K562 (cell line): ENCODE results near the gene NEDD4L. TPM values are rescaled to one million over a fixed set of nuclear protein-coding genes. Genes with fewer than 3 reads are reported as not detected.
A peak's percentile ranks its signal among the peaks of the same experiment; 100 is the strongest.

ENCODE experiments used
- COPS2 ChIP-seq: fragments of 450-650 bp; conservative IDR thresholded peaks from 2 replicates; pipeline ENCODE4 v1.6.1; 2016; ENCODE audit warnings: mild to moderate bottlenecking, moderate library complexity
- FOS ChIP-seq: IDR thresholded peaks from 3 replicates; pipeline ENCODE4 v1.6.1; 2011; ENCODE audit not compliant: insufficient read length; ENCODE audit errors: extremely low read depth
- FOXK2 ChIP-seq, 2 experiments: fragments of 450-650 bp; IDR thresholded peaks in 1 of 2; conservative IDR thresholded peaks in 1 of 2; 2 replicates each; pipeline ENCODE4 v1.6.1; 2016; ENCODE audit warnings: low read depth in 2 of 2, mild to moderate bottlenecking in 1 of 2
- GATAD2A ChIP-seq: fragments of 450-650 bp; IDR thresholded peaks from 2 replicates; pipeline ENCODE4 v1.6.1; 2017
- GMEB1 ChIP-seq: fragments of 250-450 bp; sonication (Bioruptor Pico); IDR thresholded peaks from 2 replicates; pipeline ENCODE4 v1.4.0; 2020; ENCODE audit warnings: mild to moderate bottlenecking
- L3MBTL2 ChIP-seq: fragments of 450-650 bp; IDR thresholded peaks from 2 replicates; pipeline ENCODE4 v1.6.1; 2016; ENCODE audit warnings: mild to moderate bottlenecking, moderate library complexity
- MYC ChIP-seq, 2 experiments: fragments of 250-450 bp in 1 of 2; sonication (Bioruptor Pico) in 1 of 2; IDR thresholded peaks; 2 replicates each; pipeline versions ENCODE4 v1.5.1 to v1.6.1; 2012 to 2021; ENCODE audit warnings: low read depth in 2 of 2, borderline replicate concordance in 1 of 2, improper control_type of control experiment in 1 of 2, low read length in 1 of 2, mild to moderate bottlenecking in 1 of 2, moderate library complexity in 1 of 2
- NR3C1 ChIP-seq: sonication (generic); formaldehyde crosslinking; IDR thresholded peaks from 2 replicates; pipeline ENCODE4 v1.8.1; 2022; ENCODE audit warnings: missing genetic modification reagents
- PCBP1 ChIP-seq: fragments of 200-400 bp; formaldehyde crosslinking; IDR thresholded peaks from 2 replicates; pipeline ENCODE4 v1.6.1; 2018; ENCODE audit warnings: mild to moderate bottlenecking, low read depth, low read length; ENCODE audit not compliant: poor library complexity, severe bottlenecking
- PHF8 ChIP-seq: fragments of 200-600 bp; sonication (generic); IDR thresholded peaks from 2 replicates; pipeline ENCODE4 v1.6.1; 2012; ENCODE audit warnings: mixed run types, mild to moderate bottlenecking, inconsistent platforms, low read length, moderate library complexity, borderline replicate concordance
- POU5F1 ChIP-seq: fragments of 150-350 bp; IDR thresholded peaks from 2 replicates; pipeline ENCODE4 v1.6.1; 2014; ENCODE audit warnings: borderline replicate concordance, low read length, low read depth, mild to moderate bottlenecking; ENCODE audit not compliant: partially characterized antibody
- RAD51 ChIP-seq: fragments of 450-650 bp; IDR thresholded peaks from 2 replicates; pipeline ENCODE4 v1.7.1; 2016; ENCODE audit warnings: low read depth, mild to moderate bottlenecking, borderline replicate concordance
- SIX5 ChIP-seq, 2 experiments: IDR thresholded peaks; 2 replicates each; pipeline ENCODE4 v1.6.1; 2011; ENCODE audit warnings: low read length in 2 of 2, borderline replicate concordance in 1 of 2, low read depth in 1 of 2, mild to moderate bottlenecking in 1 of 2, moderate library complexity in 1 of 2; ENCODE audit not compliant: insufficient read depth in 1 of 2
- TAF7 ChIP-seq: fragments of 450-650 bp; IDR thresholded peaks from 2 replicates; pipeline ENCODE4 v1.6.1; 2016; ENCODE audit warnings: missing genetic modification characterization, missing compliant biosample characterization
- TAL1 ChIP-seq: fragments of 450-650 bp; IDR thresholded peaks from 2 replicates; pipeline ENCODE4 v1.6.1; 2016; ENCODE audit warnings: mild to moderate bottlenecking
- TOE1 ChIP-seq, 2 experiments: fragments of 450-650 bp in 1 of 2; sonication (generic) in 1 of 2; formaldehyde crosslinking in 1 of 2; IDR thresholded peaks; 2 replicates each; pipeline versions ENCODE4 v1.7.1 to v1.8.0; 2016 to 2022; ENCODE audit warnings: borderline replicate concordance in 2 of 2, mild to moderate bottlenecking in 2 of 2, antibody characterized with exemption in 1 of 2, inconsistent platforms in 1 of 2, low read depth in 1 of 2, missing genetic modification reagents in 1 of 2, moderate library complexity in 1 of 2
- U2AF1 ChIP-seq: fragments of 200-400 bp; formaldehyde crosslinking; optimal IDR thresholded peaks from 2 replicates; pipeline ENCODE3; 2017; ENCODE audit warnings: mild to moderate bottlenecking, low read depth, low read length, moderate library complexity
- ZNF274 ChIP-seq: IDR thresholded peaks from 2 replicates; pipeline ENCODE4 v1.6.1; 2011; ENCODE audit warnings: low read depth, mild to moderate bottlenecking, low read length, moderate library complexity, borderline replicate concordance
- ZNF311 ChIP-seq: fragments of 250-450 bp; sonication (Bioruptor Pico); IDR thresholded peaks from 2 replicates; pipeline ENCODE4 v1.4.0; 2020; ENCODE audit warnings: mild to moderate bottlenecking, moderate library complexity
- ZNF76 ChIP-seq: fragments of 250-450 bp; sonication (Bioruptor Pico); IDR thresholded peaks from 2 replicates; pipeline ENCODE4 v1.4.0; 2020; ENCODE audit warnings: mild to moderate bottlenecking, moderate library complexity, borderline replicate concordance
- polyA plus RNA-seq, 8 experiments: library from polyadenylated mRNA; depleted of rRNA in 4 of 8; stranded (reverse) in 5 of 8; unstranded in 3 of 8; fragments of >200 nt; fragmentation: Nextera tagmentation in 2 of 8; fragmentation: Illumina TruSeq in 1 of 8; extraction: Ambion mirVana in 2 of 8; extraction: Trizol in 1 of 8; gene quantifications; 2 replicates each; pipeline versions ENCODE4 v1.2.1 to v1.2.3, GENCODE V29; 2011 to 2014; ENCODE audit warnings: inconsistent platforms in 1 of 8, missing spikeins in 1 of 8
- total RNA-seq, 7 experiments: library from RNA; depleted of rRNA in 6 of 7; stranded (reverse); fragments of >200 nt in 6 of 7; fragmentation: Illumina TruSeq in 2 of 7; extraction: Trizol in 2 of 7; gene quantifications; 2 replicates each; pipeline versions ENCODE4 v1.2.1 to v1.2.3, GENCODE V29; 2011 to 2021; ENCODE audit warnings: low replicate concordance in 1 of 7
- TF ChIP-seq, protein P1 (sequence below), 3 experiments: fragments of 200-800 bp in 1 of 3; sonication (Bioruptor generic) in 1 of 3; sonication (generic) in 1 of 3; formaldehyde crosslinking in 1 of 3; IDR thresholded peaks; 2 replicates each; pipeline versions ENCODE4 v1.6.1 to v1.8.0; 2016 to 2022; ENCODE audit warnings: mild to moderate bottlenecking in 2 of 3, missing compliant biosample characterization in 2 of 3, missing genetic modification characterization in 2 of 3, missing genetic modification reagents in 1 of 3
- TF ChIP-seq, protein P2 (sequence below): fragments of 450-650 bp; formaldehyde crosslinking; IDR thresholded peaks from 2 replicates; pipeline ENCODE4 v1.4.0; 2022; ENCODE audit warnings: mild to moderate bottlenecking, moderate library complexity

NEDD4L gene
- total and polyA plus RNA-seq, 9 of the 15 experiments (the other 6 are each of a cell fraction or from before 2014, with no cell fraction given), result 8.1 to 33.4 (median 19.9) TPM

- TF ChIP-seq GATAD2A (no peak), SIX5 (IDR thresholded peaks at IDR 0.05; ENCODE audit: borderline replicate concordance in 1 of 2, insufficient read depth in 1 of 2, low read depth in 1 of 2, low read length in 2 of 2) (no peak), PHF8 (no peak), POU5F1 (no peak), RAD51 (no peak), TAF7 (no peak), FOXK2 (conservative IDR thresholded peaks at IDR 0.05 in 1 of 2, IDR thresholded peaks at IDR 0.05 in 1 of 2; ENCODE audit: low read depth in 2 of 2) (no peak), ZNF76 (no peak), U2AF1 (no peak), TOE1 (IDR thresholded peaks at IDR 0.05; ENCODE audit: borderline replicate concordance) (no peak), TOE1 (CRISPR knock-in tag; IDR thresholded peaks at IDR 0.05; ENCODE audit: borderline replicate concordance, low read depth) (no peak), TAL1 (no peak), MYC (IDR thresholded peaks at IDR 0.05; ENCODE audit: low read depth, low read length) (peak; percentile 59; the same call in 1 of the 2 replicates), MYC (CRISPR knock-in tag; IDR thresholded peaks at IDR 0.05; ENCODE audit: borderline replicate concordance, low read depth) (no peak), FOS (no peak), NR3C1 (CRISPR knock-in tag) (no peak), L3MBTL2 (peak; percentile 28; the same call in 1 of the 2 replicates), GMEB1 (no peak), PCBP1 (no peak), COPS2 (no peak), ZNF311 (CRISPR knock-in tag) (no peak), ZNF274 (no peak)
- TF ChIP-seq, protein P1, sequence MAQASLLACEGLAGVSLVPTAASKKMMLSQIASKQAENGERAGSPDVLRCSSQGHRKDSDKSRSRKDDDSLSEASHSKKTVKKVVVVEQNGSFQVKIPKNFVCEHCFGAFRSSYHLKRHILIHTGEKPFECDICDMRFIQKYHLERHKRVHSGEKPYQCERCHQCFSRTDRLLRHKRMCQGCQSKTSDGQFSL (CRISPR knock-in tag; IDR thresholded peaks at IDR 0.05), result no peak
- TF ChIP-seq, protein P1 (tag; IDR thresholded peaks at IDR 0.05), result no peak
- TF ChIP-seq, protein P2, sequence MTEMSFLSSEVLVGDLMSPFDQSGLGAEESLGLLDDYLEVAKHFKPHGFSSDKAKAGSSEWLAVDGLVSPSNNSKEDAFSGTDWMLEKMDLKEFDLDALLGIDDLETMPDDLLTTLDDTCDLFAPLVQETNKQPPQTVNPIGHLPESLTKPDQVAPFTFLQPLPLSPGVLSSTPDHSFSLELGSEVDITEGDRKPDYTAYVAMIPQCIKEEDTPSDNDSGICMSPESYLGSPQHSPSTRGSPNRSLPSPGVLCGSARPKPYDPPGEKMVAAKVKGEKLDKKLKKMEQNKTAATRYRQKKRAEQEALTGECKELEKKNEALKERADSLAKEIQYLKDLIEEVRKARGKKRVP, result no peak
These were observed 158.0 kb downstream of the NEDD4L start (continued) for GRCh38 chr18:58201733-58202730.
